ENCODE measurements around the gene CC2D2A. TPM values are rescaled to one million over a fixed set of nuclear protein-coding genes. Genes with fewer than 3 reads are reported as not detected.

Gene CC2D2A
- total RNA-seq, 6 donors from 2014 or later = 16.3 to 47.4 (median 25.1) TPM

DNA sequence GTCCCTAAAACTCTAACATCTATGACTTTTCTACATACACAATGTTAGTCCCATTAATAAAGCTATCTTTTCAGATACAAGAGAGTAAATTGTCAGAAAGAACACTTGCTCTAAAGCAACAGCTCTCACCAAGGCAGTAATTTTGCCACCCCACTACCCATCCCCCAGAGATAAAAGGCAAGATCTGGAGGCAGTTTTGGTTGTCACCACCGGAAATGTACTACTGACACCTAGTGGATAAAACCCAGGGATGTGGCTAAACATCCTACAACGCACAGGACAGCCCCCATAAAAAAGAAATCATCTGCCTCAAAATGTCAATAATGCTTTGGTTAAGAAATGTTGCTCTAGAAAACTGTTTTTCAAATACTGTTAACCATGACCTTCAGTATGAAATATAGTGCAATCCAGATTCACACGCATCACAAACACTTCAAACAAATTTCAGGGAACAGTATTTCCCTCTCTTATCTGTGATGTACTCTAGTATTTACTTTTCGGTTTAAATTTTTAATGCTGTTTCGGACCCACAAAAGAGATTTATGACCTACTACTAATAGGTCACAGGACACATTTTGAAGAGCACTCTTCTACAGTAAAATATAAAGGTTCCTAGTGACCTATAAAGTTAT, 180.3 kb downstream of the CC2D2A start:
- Histone ChIP-seq H3K27ac (peak overlapping the region in 2 of 4 donors; percentile 14 to 35), H3K9me3 (no peaks in the 10 kb centered on the region), H3K4me3 (no peak overlapping the region), H3K27me3 (no peaks in the 10 kb centered on the region), H3K36me3 (no peaks in the 10 kb centered on the region), H3K4me1 (peaks cover 48 to 60% (median 57%) of the 10 kb centered on the region in 4 donors)
- peak in 1 of 2 donors; percentile 51 for DNase-seq
- WGBS, 2 donors = 19 to 27% methylated on average over 5 of the region's 5 CpGs
- TF ChIP-seq POLR2AphosphoS5 (IDR thresholded peaks at IDR 0.05) (no peak), POLR2A (IDR thresholded peaks at IDR 0.05) (no peak)
- TF ChIP-seq, protein P1, sequence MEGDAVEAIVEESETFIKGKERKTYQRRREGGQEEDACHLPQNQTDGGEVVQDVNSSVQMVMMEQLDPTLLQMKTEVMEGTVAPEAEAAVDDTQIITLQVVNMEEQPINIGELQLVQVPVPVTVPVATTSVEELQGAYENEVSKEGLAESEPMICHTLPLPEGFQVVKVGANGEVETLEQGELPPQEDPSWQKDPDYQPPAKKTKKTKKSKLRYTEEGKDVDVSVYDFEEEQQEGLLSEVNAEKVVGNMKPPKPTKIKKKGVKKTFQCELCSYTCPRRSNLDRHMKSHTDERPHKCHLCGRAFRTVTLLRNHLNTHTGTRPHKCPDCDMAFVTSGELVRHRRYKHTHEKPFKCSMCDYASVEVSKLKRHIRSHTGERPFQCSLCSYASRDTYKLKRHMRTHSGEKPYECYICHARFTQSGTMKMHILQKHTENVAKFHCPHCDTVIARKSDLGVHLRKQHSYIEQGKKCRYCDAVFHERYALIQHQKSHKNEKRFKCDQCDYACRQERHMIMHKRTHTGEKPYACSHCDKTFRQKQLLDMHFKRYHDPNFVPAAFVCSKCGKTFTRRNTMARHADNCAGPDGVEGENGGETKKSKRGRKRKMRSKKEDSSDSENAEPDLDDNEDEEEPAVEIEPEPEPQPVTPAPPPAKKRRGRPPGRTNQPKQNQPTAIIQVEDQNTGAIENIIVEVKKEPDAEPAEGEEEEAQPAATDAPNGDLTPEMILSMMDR (IDR thresholded peaks at IDR 0.05) = peak in 5 of 6 experiments; percentile 49 to 66 (median 56)
- peak; percentile 75 to 78 for ATAC-seq (ENCODE audit: low FRiP score in 2 of 2)

Small RNAs within 50 kb of the gene (small RNA-seq; reads per million reads assigned to genes)
- gene AC007016.1 = 0 reads per million in 4 donors

Other genes with a start within 250 kb of the CC2D2A start
- 10 to 100 TPM in 2 of 6 donors, 1 to 10 TPM in 4; 2.3 to 13.3 (median 7.9) TPM for gene C1QTNF7, start 41.8 kb upstream of the CC2D2A start, total RNA-seq
- 100 to 1,000 TPM in 2 of 6 donors, 10 to 100 TPM in 4; 52.4 to 146 (median 94.9) TPM for gene FBXL5, start 185.5 kb downstream of the CC2D2A start, total RNA-seq
- 10 to 100 TPM; 13.6 to 48.2 (median 26.9) TPM for gene FAM200B, start 211.9 kb downstream of the CC2D2A start, total RNA-seq
- 10 to 100 TPM in 4 of 6 donors, 1 to 10 TPM in 2; 4.2 to 19.5 (median 11.1) TPM for gene BST1, start 233.2 kb downstream of the CC2D2A start, total RNA-seq